ENCODE results near the gene HCN1. TPM values are rescaled to one million over a fixed set of nuclear protein-coding genes. Genes with fewer than 3 reads are reported as not detected.

Gene HCN1
- total and polyA plus RNA-seq, 2 of the 4 experiments (the other 2 are of a cell fraction), result not detected

GRCh38 chr5:45261125-45261524 lies 435.1 kb downstream of the HCN1 start:
- H2BK5ac ChIP-seq (ENCODE audit: low read depth, low read length, poor library complexity, severe bottlenecking), result no peak overlapping the region
- no TSS peak for BruUV-seq (replicated peaks)
- H3K9me3 ChIP-seq (ENCODE audit: control insufficient read depth, insufficient read depth, low read length), result peaks cover 7% of the 10 kb centered on the region
- no peak overlapping the region for H4K5ac ChIP-seq (ENCODE audit: low read depth, low read length)
- H3K4me2 ChIP-seq (ENCODE audit: low read depth, low read length), result no peak overlapping the region
- intact Hi-C loops (cut with micrococcal nuclease), result no loop called here
- dilution Hi-C loops (cut with HindIII; ENCODE audit: low sequenced_read_pairs, unreplicated experiment), result no loop called here
- H3K4ac ChIP-seq (ENCODE audit: low read depth, low read length), result no peak overlapping the region
- no peak overlapping the region for H2AFZ ChIP-seq (replicated peaks; ENCODE audit: low read length, poor library complexity)
- WGBS, 2 experiments (ENCODE audit: extremely low coverage in 2 of 2, insufficient read length in 1 of 2), result no CpG with 5 or more reads among the region's 4 CpGs
- H3K23ac ChIP-seq (ENCODE audit: low read depth, low read length), result no peak overlapping the region
- no peak overlapping the region for H4K8ac ChIP-seq (ENCODE audit: low read depth in 2 of 2, low read length in 2 of 2)
- H2BK15ac ChIP-seq (ENCODE audit: low read depth, low read length), result no peak overlapping the region
- H2AK5ac ChIP-seq (ENCODE audit: low read depth, low read length), result no peak overlapping the region
- no peak overlapping the region for H2BK20ac ChIP-seq (ENCODE audit: low read depth, low read length)
- no peaks in the 10 kb centered on the region for H3K36me3 ChIP-seq (ENCODE audit: control insufficient read depth, insufficient read depth, low read length)
- POLR2A ChIA-PET (ENCODE audit: unreplicated experiment), result no interaction called here
- H3K56ac ChIP-seq (ENCODE audit: extremely low read depth, insufficient read depth, low read length), result no peak overlapping the region
- no peaks in the 10 kb centered on the region for H4K20me1 ChIP-seq (ENCODE audit: insufficient read depth, low read length)
- no peak overlapping the region for H3K4me3 ChIP-seq (ENCODE audit: insufficient read depth, low read depth, low read length)
- no peak overlapping the region for H4K91ac ChIP-seq (ENCODE audit: insufficient read depth, low read depth, low read length)
- no peak overlapping the region for H3K18ac ChIP-seq (ENCODE audit: low read depth, low read length)
- no peak for DNase-seq
- H3K9me1 ChIP-seq (ENCODE audit: insufficient read depth, low read length), result no peaks in the 10 kb centered on the region
- ATAC-seq (ENCODE audit: low read depth), result no peak
- no peak for TF ChIP-seq RAD21 (IDR thresholded peaks at IDR 0.05; ENCODE audit: low read length)
- TF ChIP-seq MXI1 (IDR thresholded peaks at IDR 0.05; ENCODE audit: borderline replicate concordance, low read depth, low read length), result no peak
- TF ChIP-seq RCOR1 (IDR thresholded peaks at IDR 0.05; ENCODE audit: insufficient replicate concordance, low read length), result no peak
- no peak for TF ChIP-seq CHD1 (IDR thresholded peaks at IDR 0.05; ENCODE audit: low read depth, low read length)
- TF ChIP-seq ELK1 (IDR thresholded peaks at IDR 0.05; ENCODE audit: borderline replicate concordance, low read depth, low read length), result no peak
- no peak overlapping the region for H3K9ac ChIP-seq (ENCODE audit: low read depth, low read length)
- H2BK120ac ChIP-seq (ENCODE audit: low read depth, low read length), result no peak overlapping the region
- no peak overlapping the region for H3K27ac ChIP-seq (ENCODE audit: insufficient read depth, low read length)
- in situ Hi-C loops (cut with MboI; ENCODE audit: low sequenced_read_pairs), result no loop called here
- CTCF ChIA-PET, result no interaction called here
- H3K27me3 ChIP-seq (ENCODE audit: control insufficient read depth, insufficient read depth, low read length), result no peaks in the 10 kb centered on the region
- H3K79me1 ChIP-seq (ENCODE audit: low read depth in 1 of 2, low read length in 2 of 2), result no peaks in the 10 kb centered on the region
- no peaks in the 10 kb centered on the region for H3K4me1 ChIP-seq (ENCODE audit: control insufficient read depth, insufficient read depth, low read length)
- H3K14ac ChIP-seq (replicated peaks; ENCODE audit: low read depth, low read length), result no peak overlapping the region
- no peak overlapping the region for H2AK9ac ChIP-seq (replicated peaks; ENCODE audit: low read depth, low read length, poor library complexity)

Data from IMR-90 (cell line).